ENCODE results near the gene ANKRD30A.

ANKRD30A gene

DNA sequence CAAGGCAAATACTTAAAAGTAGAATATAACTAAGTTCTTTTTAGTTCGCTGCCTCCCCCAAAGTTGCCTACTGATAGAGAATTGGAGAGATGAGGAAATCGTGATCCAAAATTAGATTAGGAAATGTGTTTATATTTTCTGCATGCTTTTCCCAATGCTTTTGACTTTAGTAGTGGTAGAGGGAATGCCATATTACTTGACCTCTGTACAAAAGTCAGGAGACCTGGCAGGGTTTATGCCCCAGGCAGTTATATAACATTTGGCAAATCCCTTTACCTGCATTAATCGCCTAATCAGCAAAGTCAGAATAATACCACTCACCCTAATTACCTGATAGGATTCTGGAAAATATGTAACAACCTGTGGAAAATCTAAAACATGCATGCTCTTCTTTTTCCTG lies 142.9 kb downstream of the ANKRD30A start:
- no peak for DNase-seq

GRCh38 chr10:37269554-37270256 lies 144.3 kb downstream of the ANKRD30A start:
- no peak overlapping the region for H4K5ac ChIP-seq (ENCODE audit: low read length)
- H3K79me1 ChIP-seq (ENCODE audit: low read length): no peaks in the 10 kb centered on the region
- no peak overlapping the region for H3K4ac ChIP-seq (ENCODE audit: low read depth, low read length)
- H3K23ac ChIP-seq (ENCODE audit: low read length): no peak overlapping the region
- no peak overlapping the region for H2BK5ac ChIP-seq (ENCODE audit: low read length)
- H3K27me3 ChIP-seq (ENCODE audit: insufficient read depth, low read length, poor library complexity): no peaks in the 10 kb centered on the region
- no peak overlapping the region for H2BK15ac ChIP-seq (replicated peaks; ENCODE audit: low read depth)
- H3K9ac ChIP-seq (ENCODE audit: low read length): no peak overlapping the region
- no peak for DNase-seq
- no peaks in the 10 kb centered on the region for H3K79me2 ChIP-seq (ENCODE audit: control insufficient read depth, insufficient read depth, low read length)
- WGBS (ENCODE audit: extremely low coverage, insufficient coverage, low lambda C conversion rate): no CpG with 5 or more reads among the region's 5 CpGs
- H3K4me3 ChIP-seq (ENCODE audit: low read length): no peak overlapping the region
- H3K27ac ChIP-seq (ENCODE audit: low read depth, low read length): no peak overlapping the region
- H3K4me1 ChIP-seq (ENCODE audit: control insufficient read depth, low read depth, low read length): no peaks in the 10 kb centered on the region
- H3K56ac ChIP-seq (ENCODE audit: low read length): no peak overlapping the region
- H2BK120ac ChIP-seq (ENCODE audit: low read depth, low read length): no peak overlapping the region
- H3K18ac ChIP-seq (ENCODE audit: low read length): no peak overlapping the region
- no peak overlapping the region for H4K8ac ChIP-seq (ENCODE audit: low read depth, low read length)
- no peak overlapping the region for H2AK5ac ChIP-seq (ENCODE audit: low read length)
- H3K4me2 ChIP-seq (ENCODE audit: low read length): no peak overlapping the region
- no peaks in the 10 kb centered on the region for H3K36me3 ChIP-seq (ENCODE audit: control insufficient read depth, insufficient read depth, low read length)

More for the DNA sequence above, 142.9 kb downstream of the ANKRD30A start:
- no peak overlapping the region for H3K4ac ChIP-seq (ENCODE audit: low read depth, low read length)
- H3K27ac ChIP-seq (ENCODE audit: low read depth, low read length): no peak overlapping the region
- H3K27me3 ChIP-seq (ENCODE audit: insufficient read depth, low read length, poor library complexity): no peaks in the 10 kb centered on the region
- no peak overlapping the region for H3K23ac ChIP-seq (ENCODE audit: low read length)
- H4K8ac ChIP-seq (ENCODE audit: low read depth, low read length): no peak overlapping the region
- H3K56ac ChIP-seq (ENCODE audit: low read length): no peak overlapping the region
- H3K79me2 ChIP-seq (ENCODE audit: control insufficient read depth, insufficient read depth, low read length): no peaks in the 10 kb centered on the region
- no peak overlapping the region for H3K4me3 ChIP-seq (ENCODE audit: low read length)
- no peak overlapping the region for H3K4me2 ChIP-seq (ENCODE audit: low read length)
- H2AK5ac ChIP-seq (ENCODE audit: low read length): no peak overlapping the region
- no peak overlapping the region for H4K5ac ChIP-seq (ENCODE audit: low read length)
- H3K9ac ChIP-seq (ENCODE audit: low read length): no peak overlapping the region
- no CpG with 5 or more reads among the region's 3 CpGs for WGBS (ENCODE audit: extremely low coverage, insufficient coverage, low lambda C conversion rate)
- no peak overlapping the region for H2BK15ac ChIP-seq (replicated peaks; ENCODE audit: low read depth)
- no peaks in the 10 kb centered on the region for H3K4me1 ChIP-seq (ENCODE audit: control insufficient read depth, low read depth, low read length)
- no peak overlapping the region for H2BK120ac ChIP-seq (ENCODE audit: low read depth, low read length)
- H3K36me3 ChIP-seq (ENCODE audit: control insufficient read depth, insufficient read depth, low read length): no peaks in the 10 kb centered on the region
- no peak overlapping the region for H2BK5ac ChIP-seq (ENCODE audit: low read length)
- no peaks in the 10 kb centered on the region for H3K79me1 ChIP-seq (ENCODE audit: low read length)
- no peak overlapping the region for H3K18ac ChIP-seq (ENCODE audit: low read length)

- no peak overlapping the region for H2BK120ac ChIP-seq (ENCODE audit: low read depth, low read length)
- WGBS (ENCODE audit: extremely low coverage, insufficient coverage, low lambda C conversion rate): no CpG with 5 or more reads among the region's 17 CpGs
- H3K79me2 ChIP-seq (ENCODE audit: control insufficient read depth, insufficient read depth, low read length): no peaks in the 10 kb centered on the region
- no peaks in the 10 kb centered on the region for H3K79me1 ChIP-seq (ENCODE audit: low read length)
- no peaks in the 10 kb centered on the region for H3K27me3 ChIP-seq (ENCODE audit: insufficient read depth, low read length, poor library complexity)
- no peak overlapping the region for H3K4me3 ChIP-seq (ENCODE audit: low read length)
- H4K8ac ChIP-seq (ENCODE audit: low read depth, low read length): no peak overlapping the region
- H3K36me3 ChIP-seq (ENCODE audit: control insufficient read depth, insufficient read depth, low read length): no peaks in the 10 kb centered on the region
- no peak overlapping the region for H2AK5ac ChIP-seq (ENCODE audit: low read length)
- no peak overlapping the region for H3K27ac ChIP-seq (ENCODE audit: low read depth, low read length)
- H3K4ac ChIP-seq (ENCODE audit: low read depth, low read length): no peak overlapping the region
- no peak overlapping the region for H2BK15ac ChIP-seq (replicated peaks; ENCODE audit: low read depth)
- no peak overlapping the region for H3K23ac ChIP-seq (ENCODE audit: low read length)
- H3K56ac ChIP-seq (ENCODE audit: low read length): no peak overlapping the region
- no peak overlapping the region for H4K5ac ChIP-seq (ENCODE audit: low read length)
- H3K4me2 ChIP-seq (ENCODE audit: low read length): no peak overlapping the region
- H2BK5ac ChIP-seq (ENCODE audit: low read length): no peak overlapping the region
- no peak for DNase-seq
- no peak overlapping the region for H3K18ac ChIP-seq (ENCODE audit: low read length)
- no peak overlapping the region for H3K9ac ChIP-seq (ENCODE audit: low read length)
- no peaks in the 10 kb centered on the region for H3K4me1 ChIP-seq (ENCODE audit: control insufficient read depth, low read depth, low read length)
These were observed 149.9 kb downstream of the ANKRD30A start for GRCh38 chr10:37275216-37275777.

GRCh38 chr10:37285063-37285462 lies 159.7 kb downstream of the ANKRD30A start:
- H2BK15ac ChIP-seq (replicated peaks; ENCODE audit: low read depth): no peak overlapping the region
- H3K79me1 ChIP-seq (ENCODE audit: low read length): no peaks in the 10 kb centered on the region
- H2AK5ac ChIP-seq (ENCODE audit: low read length): no peak overlapping the region
- H3K9ac ChIP-seq (ENCODE audit: low read length): no peak overlapping the region
- H3K27me3 ChIP-seq (ENCODE audit: insufficient read depth, low read length, poor library complexity): no peaks in the 10 kb centered on the region
- DNase-seq: no peak
- no peak overlapping the region for H3K4ac ChIP-seq (ENCODE audit: low read depth, low read length)
- no peak overlapping the region for H3K56ac ChIP-seq (ENCODE audit: low read length)
- H3K4me3 ChIP-seq (ENCODE audit: low read length): no peak overlapping the region
- no peak overlapping the region for H2BK5ac ChIP-seq (ENCODE audit: low read length)
- H2BK120ac ChIP-seq (ENCODE audit: low read depth, low read length): no peak overlapping the region
- H3K18ac ChIP-seq (ENCODE audit: low read length): no peak overlapping the region
- WGBS (ENCODE audit: extremely low coverage, insufficient coverage, low lambda C conversion rate): no CpG with 5 or more reads among the region's 18 CpGs
- no peaks in the 10 kb centered on the region for H3K79me2 ChIP-seq (ENCODE audit: control insufficient read depth, insufficient read depth, low read length)
- H4K8ac ChIP-seq (ENCODE audit: low read depth, low read length): no peak overlapping the region
- H3K23ac ChIP-seq (ENCODE audit: low read length): no peak overlapping the region
- no peak overlapping the region for H4K5ac ChIP-seq (ENCODE audit: low read length)
- H3K36me3 ChIP-seq (ENCODE audit: control insufficient read depth, insufficient read depth, low read length): no peaks in the 10 kb centered on the region
- H3K4me2 ChIP-seq (ENCODE audit: low read length): no peak overlapping the region
- H3K27ac ChIP-seq (ENCODE audit: low read depth, low read length): no peak overlapping the region
- H3K4me1 ChIP-seq (ENCODE audit: control insufficient read depth, low read depth, low read length): no peaks in the 10 kb centered on the region

DNA sequence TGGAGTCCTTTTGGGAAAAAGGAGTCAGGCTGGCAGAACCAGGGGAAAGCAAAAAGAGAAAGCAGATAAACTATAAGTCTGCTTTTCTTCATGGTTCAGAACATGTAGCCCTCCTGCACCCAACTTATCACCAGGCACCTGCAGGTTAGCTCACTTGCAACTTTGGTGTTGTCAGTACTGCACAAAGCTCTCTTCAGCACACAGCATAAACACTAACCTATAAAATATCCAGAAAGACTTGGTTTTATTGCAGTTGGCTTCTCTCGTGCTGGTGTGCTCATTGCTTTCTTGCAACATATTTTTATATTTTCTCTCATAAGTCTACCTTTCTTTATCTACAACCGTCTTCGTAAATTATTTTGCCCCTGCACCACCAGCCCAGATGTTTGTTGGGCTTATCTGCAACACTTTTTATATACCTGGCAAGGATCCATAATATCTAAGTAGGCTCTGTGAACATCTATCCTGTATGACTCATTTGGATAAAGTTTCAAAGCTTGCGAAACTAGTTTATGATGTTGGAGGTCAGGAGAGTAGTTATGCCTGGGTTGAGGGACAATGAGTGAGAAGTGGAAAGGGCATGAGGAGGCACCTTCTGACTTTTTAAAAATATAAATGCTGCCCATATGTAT lies 164.6 kb downstream of the ANKRD30A start:
- no peaks in the 10 kb centered on the region for H3K79me2 ChIP-seq (ENCODE audit: control insufficient read depth, insufficient read depth, low read length)
- no peak overlapping the region for H3K56ac ChIP-seq (ENCODE audit: low read length)
- H3K27ac ChIP-seq (ENCODE audit: low read depth, low read length): no peak overlapping the region
- H3K4ac ChIP-seq (ENCODE audit: low read depth, low read length): no peak overlapping the region
- no peak overlapping the region for H2BK15ac ChIP-seq (replicated peaks; ENCODE audit: low read depth)
- no peak overlapping the region for H4K5ac ChIP-seq (ENCODE audit: low read length)
- no peak overlapping the region for H3K4me2 ChIP-seq (ENCODE audit: low read length)
- no peak for DNase-seq
- H3K79me1 ChIP-seq (ENCODE audit: low read length): no peaks in the 10 kb centered on the region
- no peak overlapping the region for H2BK5ac ChIP-seq (ENCODE audit: low read length)
- H3K27me3 ChIP-seq (ENCODE audit: insufficient read depth, low read length, poor library complexity): no peaks in the 10 kb centered on the region
- no peaks in the 10 kb centered on the region for H3K36me3 ChIP-seq (ENCODE audit: control insufficient read depth, insufficient read depth, low read length)
- H3K18ac ChIP-seq (ENCODE audit: low read length): no peak overlapping the region
- H3K23ac ChIP-seq (ENCODE audit: low read length): no peak overlapping the region
- H3K9ac ChIP-seq (ENCODE audit: low read length): no peak overlapping the region
- no peaks in the 10 kb centered on the region for H3K4me1 ChIP-seq (ENCODE audit: control insufficient read depth, low read depth, low read length)
- no peak overlapping the region for H4K8ac ChIP-seq (ENCODE audit: low read depth, low read length)
- no peak overlapping the region for H2BK120ac ChIP-seq (ENCODE audit: low read depth, low read length)
- no peak overlapping the region for H3K4me3 ChIP-seq (ENCODE audit: low read length)
- WGBS (ENCODE audit: extremely low coverage, insufficient coverage, low lambda C conversion rate): no CpG with 5 or more reads among the region's 4 CpGs
- H2AK5ac ChIP-seq (ENCODE audit: low read length): no peak overlapping the region
